Peyer's patch (tissue), 4 donors: Measurements from ENCODE around the gene ANO2. TPM values are rescaled to one million over a fixed set of nuclear protein-coding genes. Genes with fewer than 3 reads are reported as not detected.

Experiments
- DNase-seq, 3 donors: peaks; one replicate each; pipeline ENCODE4 v3.0.0-alpha.2; 2017 to 2019
- H3K27ac ChIP-seq, 4 donors: fragments of 200-600 bp; sonication (generic); one replicate each; pipeline ENCODE4 v1.5.1; 2016 to 2019
- H3K27me3 ChIP-seq, 2 donors: fragments of 200-600 bp; sonication (generic); one replicate each; pipeline ENCODE4 v1.5.1; 2019
- H3K36me3 ChIP-seq, 3 donors: fragments of 200-600 bp; sonication (generic); one replicate each; pipeline ENCODE4 v1.5.1; 2016 to 2019
- H3K4me1 ChIP-seq, 4 donors: fragments of 200-600 bp; sonication (generic); one replicate each; pipeline ENCODE4 v1.5.1; 2016 to 2019
- H3K4me3 ChIP-seq, 4 donors: fragments of 200-600 bp; sonication (generic); 1 replicate in 3 of 4; 2 replicates in 1 of 4; pipeline ENCODE4 v1.5.1; 2016 to 2019; ENCODE audit warnings: mild to moderate bottlenecking in 1 of 4
- H3K9me3 ChIP-seq, 4 donors: fragments of 200-600 bp; sonication (generic); one replicate each; pipeline ENCODE4 v1.5.1; 2016 to 2019; ENCODE audit warnings: mild to moderate bottlenecking in 1 of 4
- CTCF ChIP-seq, 6 experiments: fragments of 450-650 bp in 4 of 6; fragments of 200-600 bp in 2 of 6; sonication (generic) in 1 of 6; IDR thresholded peaks; one replicate each; pipeline ENCODE4 v1.5.1; 2017 to 2019; ENCODE audit warnings: antibody characterized with exemption in 6 of 6, mild to moderate bottlenecking in 3 of 6, moderate library complexity in 1 of 6
- POLR2A ChIP-seq, 2 donors: fragments of 450-650 bp; IDR thresholded peaks; one replicate each; pipeline ENCODE4 v1.5.1; 2017; ENCODE audit warnings: antibody characterized with exemption in 2 of 2, mild to moderate bottlenecking in 2 of 2, moderate library complexity in 2 of 2
- total RNA-seq, 4 donors: library from RNA; depleted of rRNA; stranded (reverse); fragments of >200 nt; gene quantifications; one replicate each; pipeline ENCODE4 v1.1.0, GENCODE V29; 2016

Gene ANO2
- total RNA-seq, 4 donors from 2014 or later = 0.53 to 23.9 (median 5.8) TPM

- no peaks in the 10 kb centered on the region for H3K4me1 ChIP-seq
- TF ChIP-seq CTCF (IDR thresholded peaks at IDR 0.05) = no peak
- TF ChIP-seq POLR2A (IDR thresholded peaks at IDR 0.05) = no peak
- no peaks in the 10 kb centered on the region for H3K9me3 ChIP-seq
- DNase-seq = no peak
- H3K27me3 ChIP-seq = no peaks in the 10 kb centered on the region
- H3K27ac ChIP-seq = no peak overlapping the region
- no peaks in the 10 kb centered on the region for H3K36me3 ChIP-seq
- H3K4me3 ChIP-seq = no peak overlapping the region
Observed at GRCh38 chr12:5806371-5807089, 138.5 kb downstream of the ANO2 start.

DNA sequence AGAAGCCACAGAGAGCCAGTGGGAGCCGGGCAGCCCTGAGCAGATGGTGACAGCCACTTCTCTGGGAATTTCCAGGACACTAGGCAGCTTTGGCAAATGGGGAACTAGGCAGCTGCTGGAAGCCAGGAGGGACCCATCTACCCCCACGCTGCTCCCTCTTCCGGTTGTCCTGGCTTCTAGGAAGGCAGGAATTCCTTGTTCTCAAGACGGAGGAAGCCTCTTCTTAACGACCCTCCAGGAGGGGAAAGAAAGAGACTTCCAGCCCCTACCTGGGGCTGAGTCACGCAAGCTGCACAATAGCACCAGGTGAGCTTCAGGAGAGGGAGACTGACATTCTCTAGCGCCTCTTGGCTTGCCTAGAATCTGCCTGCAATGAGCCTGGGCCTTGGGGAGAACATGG, 141.5 kb downstream of the ANO2 start:
- no peak for DNase-seq
- Histone ChIP-seq H3K27ac (no peak overlapping the region), H3K4me3 (no peak overlapping the region), H3K27me3 (no peaks in the 10 kb centered on the region), H3K9me3 (no peaks in the 10 kb centered on the region), H3K4me1 (no peaks in the 10 kb centered on the region), H3K36me3 (no peaks in the 10 kb centered on the region)
- TF ChIP-seq POLR2A (IDR thresholded peaks at IDR 0.05) (no peak), CTCF (IDR thresholded peaks at IDR 0.05) (no peak)

DNA sequence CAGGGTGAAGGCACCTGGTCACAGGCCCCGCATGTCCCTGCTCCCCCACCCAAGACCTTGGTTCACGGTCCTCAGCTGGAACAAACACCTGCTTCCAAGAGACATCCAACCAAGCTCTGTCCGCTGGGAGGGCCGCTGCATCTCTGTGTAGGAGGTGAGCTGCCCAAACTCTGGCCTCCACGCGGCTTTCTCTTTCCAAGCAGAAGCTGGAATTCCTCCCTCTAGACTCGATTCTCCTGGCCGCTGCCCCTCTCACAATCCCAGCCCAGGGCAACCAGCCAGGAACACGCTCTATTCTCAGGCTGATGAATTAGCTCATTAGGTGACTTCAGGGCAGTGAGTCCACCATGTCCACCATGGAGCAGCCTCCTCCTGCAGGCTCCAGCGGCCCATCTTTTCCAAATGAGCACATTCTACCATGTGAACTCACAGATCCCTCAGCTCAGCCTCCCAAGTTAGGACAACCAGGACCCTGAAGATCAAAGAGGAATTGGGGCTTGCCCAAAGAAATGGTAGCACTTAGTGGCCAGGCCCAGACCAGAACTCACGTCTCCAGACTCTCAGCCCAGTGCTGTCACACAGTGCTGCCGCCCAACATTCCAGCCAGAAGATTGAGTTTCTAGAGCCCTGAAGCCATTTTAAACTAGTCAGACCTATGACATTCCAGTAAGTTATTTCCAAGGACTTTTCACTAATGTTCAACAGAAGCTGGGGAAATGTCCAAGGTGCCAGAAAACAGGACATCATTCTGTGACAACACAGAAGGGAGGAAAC, 146.6 kb downstream of the ANO2 start:
- Histone ChIP-seq H3K4me1 (no peaks in the 10 kb centered on the region), H3K9me3 (no peaks in the 10 kb centered on the region), H3K27me3 (no peaks in the 10 kb centered on the region), H3K27ac (no peak overlapping the region), H3K36me3 (no peaks in the 10 kb centered on the region), H3K4me3 (no peak overlapping the region)
- TF ChIP-seq CTCF (IDR thresholded peaks at IDR 0.05) (no peak), POLR2A (IDR thresholded peaks at IDR 0.05) (no peak)
- DNase-seq = no peak

- no peak overlapping the region for H3K4me3 ChIP-seq
- no peak for DNase-seq
- TF ChIP-seq POLR2A (IDR thresholded peaks at IDR 0.05) = no peak
- TF ChIP-seq CTCF (IDR thresholded peaks at IDR 0.05) = no peak
- H3K4me1 ChIP-seq = no peaks in the 10 kb centered on the region
- no peaks in the 10 kb centered on the region for H3K27me3 ChIP-seq
- H3K36me3 ChIP-seq = no peaks in the 10 kb centered on the region
- H3K27ac ChIP-seq = no peak overlapping the region
- H3K9me3 ChIP-seq = no peaks in the 10 kb centered on the region
Observed at GRCh38 chr12:5797661-5798060, 147.4 kb downstream of the ANO2 start.

- Histone ChIP-seq H3K9me3 (no peaks in the 10 kb centered on the region), H3K27ac (no peak overlapping the region), H3K4me3 (no peak overlapping the region), H3K27me3 (no peaks in the 10 kb centered on the region), H3K4me1 (no peaks in the 10 kb centered on the region), H3K36me3 (no peaks in the 10 kb centered on the region)
- no peak for TF ChIP-seq CTCF (IDR thresholded peaks at IDR 0.05)
- TF ChIP-seq POLR2A (IDR thresholded peaks at IDR 0.05) = no peak
- no peak for DNase-seq
Observed at GRCh38 chr12:5796959-5797225, 148.2 kb downstream of the ANO2 start.
